ENCODE results near the gene PDHA1. TPM values are rescaled to one million over a fixed set of nuclear protein-coding genes. Genes with fewer than 3 reads are reported as not detected.

PDHA1 gene
- polyA plus RNA-seq, 2 of the 4 experiments (the other 2 are of a cell fraction), result 309 to 358 TPM

GRCh38 chrX:19354625-19355024 lies 10.9 kb downstream of the PDHA1 start:
- no peak for FAIRE-seq
- POLR2A ChIA-PET, result no interaction called here
- TF ChIP-seq, protein P1, sequence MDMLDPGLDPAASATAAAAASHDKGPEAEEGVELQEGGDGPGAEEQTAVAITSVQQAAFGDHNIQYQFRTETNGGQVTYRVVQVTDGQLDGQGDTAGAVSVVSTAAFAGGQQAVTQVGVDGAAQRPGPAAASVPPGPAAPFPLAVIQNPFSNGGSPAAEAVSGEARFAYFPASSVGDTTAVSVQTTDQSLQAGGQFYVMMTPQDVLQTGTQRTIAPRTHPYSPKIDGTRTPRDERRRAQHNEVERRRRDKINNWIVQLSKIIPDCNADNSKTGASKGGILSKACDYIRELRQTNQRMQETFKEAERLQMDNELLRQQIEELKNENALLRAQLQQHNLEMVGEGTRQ (IDR thresholded peaks at IDR 0.05), result no peak
- TF ChIP-seq HOXA7 (CRISPR knock-in tag; IDR thresholded peaks at IDR 0.05), result no peak
- TF ChIP-seq NPAS2 (CRISPR knock-in tag; IDR thresholded peaks at IDR 0.05; ENCODE audit: borderline replicate concordance), result no peak
- no peak for TF ChIP-seq CHD4 (IDR thresholded peaks at IDR 0.05; ENCODE audit: borderline replicate concordance)
- no peak for TF ChIP-seq HDAC2 (IDR thresholded peaks at IDR 0.05)
- no peak for TF ChIP-seq GATA3 (IDR thresholded peaks at IDR 0.05; ENCODE audit: borderline replicate concordance)
- TF ChIP-seq CEBPB (IDR thresholded peaks at IDR 0.05), result no peak
- TF ChIP-seq CBX2 (IDR thresholded peaks at IDR 0.05; ENCODE audit: borderline replicate concordance, low read depth), result no peak
- TF ChIP-seq ZSCAN20 (CRISPR knock-in tag; IDR thresholded peaks at IDR 0.05), result no peak
- TF ChIP-seq ZFP36 (IDR thresholded peaks at IDR 0.05; ENCODE audit: borderline replicate concordance, partially characterized antibody), result no peak
- no peak for TF ChIP-seq BHLHE40 (IDR thresholded peaks at IDR 0.05; ENCODE audit: low read depth, low read length)
- TF ChIP-seq FOSL2 (IDR thresholded peaks at IDR 0.05), result no peak
- no peak for TF ChIP-seq FOSL2 (CRISPR knock-in tag; IDR thresholded peaks at IDR 0.05)
- no peak for TF ChIP-seq MAX (IDR thresholded peaks at IDR 0.05)
- TF ChIP-seq HOXB5 (CRISPR knock-in tag; IDR thresholded peaks at IDR 0.05), result no peak

DNA sequence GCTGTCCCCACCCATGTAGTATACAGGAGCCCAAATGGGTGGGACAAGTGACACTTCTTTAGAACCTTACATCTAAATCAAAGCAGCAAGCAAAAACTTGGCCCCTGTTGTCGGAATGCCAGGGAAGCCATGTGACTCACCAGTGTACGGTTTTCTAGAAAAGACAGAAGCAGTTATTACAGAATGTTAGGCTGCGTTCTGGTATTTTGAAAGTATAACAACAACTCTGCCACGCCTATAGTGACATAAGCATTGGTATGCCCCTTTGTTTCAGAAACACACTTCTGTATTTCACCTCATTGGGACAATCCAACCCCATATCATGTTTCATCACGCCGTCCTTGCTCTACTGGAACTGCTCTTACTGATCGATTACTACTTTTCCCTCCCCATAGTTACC lies 14.8 kb downstream of the PDHA1 start:
- H3K27ac ChIP-seq, result no peak overlapping the region
- WGBS (ENCODE audit: missing lambda C conversion rate), result 95% methylated on average over 7 of the region's 7 CpGs
- CTCF ChIA-PET, result interaction anchor here (2.5 kb wide), 1 partner anchor 14 kb away, joined by 13 read pairs; no protein-coding TSS in a partner anchor
- FAIRE-seq, result no peak
- no peak overlapping the region for H3K4me3 ChIP-seq
- no peak overlapping the region for H3K4me2 ChIP-seq
- ATAC-seq, result no peak
- DNase-seq (ENCODE audit: low read depth in 1 of 2, low spot score in 1 of 2), result no peak
- H3K4me1 ChIP-seq, result no peaks in the 10 kb centered on the region
- POLR2A ChIA-PET, result no interaction called here
- TF ChIP-seq HOXA7 (CRISPR knock-in tag; IDR thresholded peaks at IDR 0.05) (no peak), FOXS1 (CRISPR knock-in tag; IDR thresholded peaks at IDR 0.05) (no peak), POLR2A (IDR thresholded peaks at IDR 0.05; ENCODE audit: low read length) (no peak), JUN (IDR thresholded peaks at IDR 0.05) (no peak), RARB (CRISPR knock-in tag; IDR thresholded peaks at IDR 0.05) (no peak), CBX2 (IDR thresholded peaks at IDR 0.05; ENCODE audit: borderline replicate concordance, low read depth) (no peak), CEBPB (IDR thresholded peaks at IDR 0.05) (no peak), GATA3 (IDR thresholded peaks at IDR 0.05; ENCODE audit: borderline replicate concordance) (no peak), POLR2AphosphoS2 (conservative IDR thresholded peaks at IDR 0.05; ENCODE audit: low read length) (no peak), ZC3H11A (IDR thresholded peaks at IDR 0.05) (no peak)
- TF ChIP-seq, protein P2, sequence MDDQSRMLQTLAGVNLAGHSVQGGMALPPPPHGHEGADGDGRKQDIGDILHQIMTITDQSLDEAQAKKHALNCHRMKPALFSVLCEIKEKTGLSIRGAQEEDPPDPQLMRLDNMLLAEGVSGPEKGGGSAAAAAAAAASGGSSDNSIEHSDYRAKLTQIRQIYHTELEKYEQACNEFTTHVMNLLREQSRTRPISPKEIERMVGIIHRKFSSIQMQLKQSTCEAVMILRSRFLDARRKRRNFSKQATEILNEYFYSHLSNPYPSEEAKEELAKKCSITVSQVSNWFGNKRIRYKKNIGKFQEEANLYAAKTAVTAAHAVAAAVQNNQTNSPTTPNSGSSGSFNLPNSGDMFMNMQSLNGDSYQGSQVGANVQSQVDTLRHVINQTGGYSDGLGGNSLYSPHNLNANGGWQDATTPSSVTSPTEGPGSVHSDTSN (IDR thresholded peaks at IDR 0.05), result no peak
- TF ChIP-seq, protein P1 (IDR thresholded peaks at IDR 0.05), result no peak
- no peaks in the 10 kb centered on the region for H3K9me3 ChIP-seq

More at GRCh38 chrX:19354625-19355024, 10.9 kb downstream of the PDHA1 start:
- Histone ChIP-seq H3K4me2 (no peak overlapping the region), H3K4me1 (no peaks in the 10 kb centered on the region), H3K4me3 (no peak overlapping the region), H3K27ac (no peak overlapping the region), H3K9me3 (no peaks in the 10 kb centered on the region)
- ATAC-seq, result no peak
- DNase-seq (ENCODE audit: low read depth in 1 of 2, low spot score in 1 of 2), result no peak
- CTCF ChIA-PET, result no interaction called here
- WGBS (ENCODE audit: missing lambda C conversion rate), result 94% methylated on average over 6 of the region's 6 CpGs

GRCh38 chrX:19360903-19361302 lies 17.2 kb downstream of the PDHA1 start:
- Histone ChIP-seq H3K4me3 (no peak overlapping the region), H3K4me1 (no peaks in the 10 kb centered on the region), H3K4me2 (no peak overlapping the region), H3K27ac (no peak overlapping the region), H3K9me3 (no peaks in the 10 kb centered on the region)
- WGBS (ENCODE audit: missing lambda C conversion rate), result 100% methylated on average over 6 of the region's 6 CpGs
- DNase-seq (ENCODE audit: low read depth in 1 of 2, low spot score in 1 of 2), result no peak
- ATAC-seq, result no peak
- ChIA-PET POLR2A (no interaction called here), CTCF (interaction anchor here (0.6 to 1.4 kb wide), 4 partner anchors 9 to 344 kb away, joined by 3 to 11 read pairs (median 3); no protein-coding TSS in a partner anchor)
- no peak for FAIRE-seq
- TF ChIP-seq JUNB (IDR thresholded peaks at IDR 0.05) (no peak), RFX5 (IDR thresholded peaks at IDR 0.05) (no peak), RCOR1 (IDR thresholded peaks at IDR 0.05; ENCODE audit: low read depth, low read length) (no peak), MAX (IDR thresholded peaks at IDR 0.05) (no peak), CEBPB (IDR thresholded peaks at IDR 0.05) (no peak), CBX2 (IDR thresholded peaks at IDR 0.05; ENCODE audit: borderline replicate concordance, low read depth) (no peak), ZC3H11A (IDR thresholded peaks at IDR 0.05) (no peak), TP53 (CRISPR knock-in tag; IDR thresholded peaks at IDR 0.05) (no peak), ZSCAN20 (CRISPR knock-in tag; IDR thresholded peaks at IDR 0.05) (no peak), RNF2 (IDR thresholded peaks at IDR 0.05; ENCODE audit: borderline replicate concordance, low read depth) (no peak), HEYL (CRISPR knock-in tag; IDR thresholded peaks at IDR 0.05) (no peak), RAD21 (conservative IDR thresholded peaks at IDR 0.05 in 1 of 2, IDR thresholded peaks at IDR 0.05 in 1 of 2) (no peak), HES2 (IDR thresholded peaks at IDR 0.05) (no peak), MAZ (IDR thresholded peaks at IDR 0.05; ENCODE audit: borderline replicate concordance, low read depth, low read length) (no peak)

Measured in A549 (cell line).